Nephron progenitor cell (in vitro differentiated cells): ENCODE results near the gene PPP1R36.
A peak's percentile ranks its signal among the peaks of the same experiment; 100 is the strongest.
"Not testable (repeated sequence)": the region's sequence is repeated elsewhere in the genome, so short reads cannot be mapped to it uniquely, and the experiment has no call there.

Experiments
- DNase-seq: peaks from one replicate; pipeline ENCODE4 v3.0.0; 2021
- H3K27ac Mint-ChIP-seq: 2 replicates; pipeline ENCODE4 v1.8.0; 2021; ENCODE audit warnings: mild to moderate bottlenecking, moderate library complexity, mixed read lengths
- H3K27me3 Mint-ChIP-seq: 2 replicates; pipeline ENCODE4 v1.8.0; 2021; ENCODE audit warnings: mild to moderate bottlenecking, low read depth, mixed read lengths; ENCODE audit not compliant: poor library complexity
- H3K36me3 Mint-ChIP-seq: 2 replicates; pipeline ENCODE4 v1.8.0; 2021; ENCODE audit warnings: low read depth, mixed read lengths
- H3K4me1 Mint-ChIP-seq: 2 replicates; pipeline ENCODE4 v1.8.0; 2021; ENCODE audit warnings: mixed read lengths
- H3K4me3 Mint-ChIP-seq: 2 replicates; pipeline ENCODE4 v1.8.0; 2021; ENCODE audit warnings: mild to moderate bottlenecking, moderate library complexity, mixed read lengths
- H3K9me3 Mint-ChIP-seq: 2 replicates; pipeline ENCODE4 v1.8.0; 2021; ENCODE audit warnings: mild to moderate bottlenecking, moderate library complexity, mixed read lengths
- TF ChIP-seq, protein P1 (sequence below): fragments of 200-600 bp; sonication (generic); IDR thresholded peaks from 2 replicates; pipeline ENCODE4 v1.5.0; 2021; ENCODE audit warnings: antibody characterized with exemption

PPP1R36 gene

DNA sequence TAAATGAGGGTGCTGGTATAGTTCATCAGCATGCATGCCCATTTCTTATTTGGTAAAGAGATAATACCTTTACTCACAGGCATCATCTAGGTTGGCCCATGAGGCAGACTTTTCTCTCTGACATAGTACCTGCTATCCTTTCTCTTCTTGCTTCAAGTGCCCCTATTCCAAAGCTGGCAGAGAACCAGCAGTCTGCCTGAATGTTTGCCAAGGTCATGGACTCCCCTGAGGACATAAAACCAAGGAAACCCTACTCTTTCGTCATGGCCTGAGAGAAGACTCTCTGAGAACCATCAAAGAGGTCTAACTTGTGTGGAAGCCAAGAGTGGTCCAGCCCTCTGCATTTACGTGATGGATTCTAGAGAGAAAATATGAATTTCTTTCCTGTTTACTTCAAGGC lies 11.9 kb downstream of the PPP1R36 start:
- Mint-ChIP-seq H3K36me3 (no peaks in the 10 kb centered on the region), H3K4me1 (peaks cover 20% of the 10 kb centered on the region), H3K27ac (peak overlapping the region; percentile 71), H3K9me3 (no peaks in the 10 kb centered on the region), H3K27me3 (peaks cover 10% of the 10 kb centered on the region), H3K4me3 (no peak overlapping the region)
- TF ChIP-seq, protein P1, sequence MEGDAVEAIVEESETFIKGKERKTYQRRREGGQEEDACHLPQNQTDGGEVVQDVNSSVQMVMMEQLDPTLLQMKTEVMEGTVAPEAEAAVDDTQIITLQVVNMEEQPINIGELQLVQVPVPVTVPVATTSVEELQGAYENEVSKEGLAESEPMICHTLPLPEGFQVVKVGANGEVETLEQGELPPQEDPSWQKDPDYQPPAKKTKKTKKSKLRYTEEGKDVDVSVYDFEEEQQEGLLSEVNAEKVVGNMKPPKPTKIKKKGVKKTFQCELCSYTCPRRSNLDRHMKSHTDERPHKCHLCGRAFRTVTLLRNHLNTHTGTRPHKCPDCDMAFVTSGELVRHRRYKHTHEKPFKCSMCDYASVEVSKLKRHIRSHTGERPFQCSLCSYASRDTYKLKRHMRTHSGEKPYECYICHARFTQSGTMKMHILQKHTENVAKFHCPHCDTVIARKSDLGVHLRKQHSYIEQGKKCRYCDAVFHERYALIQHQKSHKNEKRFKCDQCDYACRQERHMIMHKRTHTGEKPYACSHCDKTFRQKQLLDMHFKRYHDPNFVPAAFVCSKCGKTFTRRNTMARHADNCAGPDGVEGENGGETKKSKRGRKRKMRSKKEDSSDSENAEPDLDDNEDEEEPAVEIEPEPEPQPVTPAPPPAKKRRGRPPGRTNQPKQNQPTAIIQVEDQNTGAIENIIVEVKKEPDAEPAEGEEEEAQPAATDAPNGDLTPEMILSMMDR = no peak
- no peak for DNase-seq

DNA sequence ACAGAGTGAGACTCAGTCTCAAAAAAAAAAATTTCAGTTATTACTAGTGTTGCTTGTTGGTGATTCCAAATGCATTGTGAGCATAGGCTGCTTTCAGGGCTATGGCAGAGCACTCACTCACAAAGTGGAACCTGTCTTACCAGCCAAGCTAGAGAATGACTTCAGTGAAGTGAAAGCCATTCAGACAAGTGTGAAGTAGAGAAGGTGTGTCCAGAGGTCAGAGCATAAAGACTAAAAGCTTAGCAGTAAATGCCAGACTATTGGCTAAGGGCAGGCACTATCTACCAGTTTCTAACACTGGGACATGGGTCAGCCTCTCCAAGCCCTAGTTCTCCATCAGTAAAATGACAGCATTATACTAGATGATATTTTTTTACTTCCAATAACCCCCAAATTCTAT lies 12.7 kb downstream of the PPP1R36 start:
- no peaks in the 10 kb centered on the region for H3K9me3 Mint-ChIP-seq
- H3K4me3 Mint-ChIP-seq = no peak overlapping the region
- TF ChIP-seq, protein P1 = no peak
- H3K27ac Mint-ChIP-seq = no peak overlapping the region
- H3K36me3 Mint-ChIP-seq = no peaks in the 10 kb centered on the region
- DNase-seq = no peak
- H3K27me3 Mint-ChIP-seq = peaks cover 10% of the 10 kb centered on the region
- H3K4me1 Mint-ChIP-seq = peaks cover 28% of the 10 kb centered on the region

DNA sequence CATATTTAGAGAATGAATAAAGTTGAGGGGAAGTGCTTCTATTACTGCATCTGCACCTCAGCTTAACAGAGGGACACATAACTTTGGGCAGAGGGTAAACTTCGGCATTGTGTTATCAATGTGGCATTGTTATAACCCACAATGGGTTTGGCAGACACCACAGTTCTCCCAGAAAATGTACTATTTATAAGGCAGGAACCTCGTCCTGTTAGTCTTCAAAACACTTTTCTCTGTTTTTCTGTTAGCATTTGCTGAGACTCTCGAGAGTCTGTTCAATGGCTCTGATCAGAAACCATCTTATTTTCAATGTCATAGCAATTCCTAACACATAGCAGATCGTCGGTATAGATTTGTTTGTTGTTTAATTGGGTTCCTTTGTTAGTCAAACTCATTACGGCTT lies 13.9 kb downstream of the PPP1R36 start:
- H3K4me3 Mint-ChIP-seq = no peak overlapping the region
- no peak overlapping the region for H3K27ac Mint-ChIP-seq

DNA sequence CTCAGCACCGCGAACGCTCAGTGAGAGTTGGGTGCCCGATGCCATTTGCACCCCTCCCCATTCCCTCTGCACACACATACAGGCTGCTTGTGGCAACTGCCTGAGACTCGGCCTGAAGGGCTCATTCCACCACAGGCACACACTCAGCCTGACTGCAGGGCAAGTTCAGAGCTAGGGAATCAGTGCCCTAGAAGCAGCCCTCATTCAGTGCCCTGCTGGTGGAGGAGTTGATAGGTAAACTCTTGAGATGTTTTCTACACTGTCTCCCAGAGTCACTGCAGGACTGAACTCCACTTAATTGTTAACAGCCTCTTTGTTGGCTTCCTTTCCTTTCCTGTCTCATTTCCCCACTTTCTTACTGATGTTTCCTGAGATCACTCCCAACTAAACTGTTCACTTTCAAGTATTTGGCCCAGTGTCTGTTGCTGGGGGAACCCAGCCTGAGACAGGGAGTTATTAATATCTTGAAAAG lies 16.9 kb downstream of the PPP1R36 start:
- TF ChIP-seq, protein P1 = no peak
- Mint-ChIP-seq H3K27ac (peak overlapping the region; percentile 82), H3K9me3 (no peaks in the 10 kb centered on the region), H3K4me3 (no peak overlapping the region), H3K4me1 (peaks cover 25% of the 10 kb centered on the region), H3K27me3 (peaks cover 6% of the 10 kb centered on the region), H3K36me3 (no peaks in the 10 kb centered on the region)
- DNase-seq = no peak

More for the DNA sequence above, 13.9 kb downstream of the PPP1R36 start:
- Mint-ChIP-seq H3K9me3 (no peaks in the 10 kb centered on the region), H3K36me3 (no peaks in the 10 kb centered on the region), H3K4me1 (peaks cover 34% of the 10 kb centered on the region), H3K27me3 (peaks cover 3% of the 10 kb centered on the region)
- TF ChIP-seq, protein P1 = no peak
- no peak for DNase-seq

DNA sequence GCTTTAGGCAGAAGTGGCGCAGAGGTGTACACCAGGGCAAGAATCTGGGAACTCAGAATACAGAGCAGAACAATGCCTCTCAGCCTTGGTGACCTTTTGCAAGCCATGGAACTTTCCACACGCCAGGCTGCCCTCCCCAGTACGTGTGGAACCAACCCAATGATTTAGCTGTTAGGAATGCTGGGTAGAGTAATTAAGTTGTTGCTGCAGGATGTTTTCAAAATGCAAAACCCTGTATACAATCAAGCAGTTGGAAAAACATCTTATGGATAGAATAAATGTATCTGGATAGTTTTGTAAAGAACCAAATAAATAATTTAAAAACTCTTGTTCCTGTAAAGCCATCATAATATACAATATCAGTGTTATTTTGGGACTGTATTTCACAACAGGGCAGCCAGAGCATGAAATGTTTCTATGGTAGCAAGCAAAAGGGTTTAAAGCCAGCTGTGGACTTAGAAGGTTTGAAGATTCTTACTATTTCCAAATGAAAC lies 19.4 kb downstream of the PPP1R36 start:
- peaks cover 6% of the 10 kb centered on the region for H3K27me3 Mint-ChIP-seq
- TF ChIP-seq, protein P1 = no peak
- no peak overlapping the region for H3K4me3 Mint-ChIP-seq
- H3K36me3 Mint-ChIP-seq = no peaks in the 10 kb centered on the region
- no peak for DNase-seq
- H3K9me3 Mint-ChIP-seq = no peaks in the 10 kb centered on the region
- peaks cover 23% of the 10 kb centered on the region for H3K4me1 Mint-ChIP-seq
- H3K27ac Mint-ChIP-seq = no peak overlapping the region

DNA sequence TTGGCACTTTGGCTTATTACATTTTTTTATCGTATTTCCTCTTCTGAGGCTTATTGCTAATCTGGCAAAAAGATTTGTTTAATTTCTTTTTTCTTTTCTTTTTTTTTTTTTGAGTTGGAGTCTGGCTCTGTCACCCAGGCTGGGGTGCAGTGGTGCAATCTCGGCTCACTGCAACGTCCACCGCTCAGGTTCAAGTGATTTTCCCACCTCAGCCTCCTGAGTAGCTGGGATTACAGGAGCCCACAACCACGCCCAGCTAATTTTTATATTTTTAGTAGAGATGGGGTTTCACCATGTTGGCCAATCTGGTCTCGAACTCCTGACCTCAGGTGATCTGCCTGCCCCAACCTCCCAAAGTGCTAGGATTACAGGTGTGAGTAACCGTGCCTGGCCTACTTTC lies 19.9 kb downstream of the PPP1R36 start:
- not testable (repeated sequence) for H3K27ac Mint-ChIP-seq, H3K9me3 Mint-ChIP-seq, H3K4me3 Mint-ChIP-seq, DNase-seq, H3K27me3 Mint-ChIP-seq, H3K36me3 Mint-ChIP-seq
- peaks cover 26% of the 10 kb centered on the region for H3K4me1 Mint-ChIP-seq
